PC-9 (cell line): ENCODE data around the gene ZFPL1. TPM values are rescaled to one million over a fixed set of nuclear protein-coding genes. Genes with fewer than 3 reads are reported as not detected.
A peak's percentile ranks its signal among the peaks of the same experiment; 100 is the strongest.
"Not testable (repeated sequence)": the region's sequence is repeated elsewhere in the genome, so short reads cannot be mapped to it uniquely, and the experiment has no call there.

Experiments used
- BruUV-seq: library from RNA; stranded (reverse); fragments of 400-500 nt; replicated peaks from 2 replicates; lab custom pipeline; 2021; lab: Mats Ljungman, UMichigan
- CTCF ChIA-PET: fragments of 300-600 bp; sonication (Branson Sonifier 250); formaldehyde crosslinking; loops from one replicate; lab custom pipeline; 2022; ENCODE audit warnings: antibody characterized with exemption; lab: Charles Lee
- POLR2A ChIA-PET: fragments of 300-600 bp; sonication (Branson Sonifier 250); formaldehyde crosslinking; loops from one replicate; lab custom pipeline; 2022; ENCODE audit warnings: antibody characterized with exemption; ENCODE audit not compliant: unreplicated experiment; lab: Charles Lee
- DNase-seq, 2 experiments: peaks; one replicate each; pipeline versions ENCODE4 v3.0.0 to v3.0.0-alpha.2; 2015 to 2022; ENCODE audit warnings: mixed read lengths in 1 of 2
- H2AFZ ChIP-seq: fragments of 200-600 bp; sonication (generic); 2 replicates; pipeline ENCODE4 v1.8.1; 2017; ENCODE audit warnings: antibody characterized with exemption
- H3F3A ChIP-seq: fragments of 200-600 bp; sonication (generic); 2 replicates; pipeline ENCODE4 v1.8.1; 2017; ENCODE audit warnings: antibody characterized with exemption, mild to moderate bottlenecking, low read depth; ENCODE audit not compliant: insufficient read depth
- H3K27ac ChIP-seq: fragments of 200-600 bp; sonication (generic); 2 replicates; pipeline ENCODE4 v1.6.1; 2016; ENCODE audit warnings: mixed run types
- H3K27me3 ChIP-seq: fragments of 200-600 bp; sonication (generic); 2 replicates; pipeline ENCODE4 v1.6.1; 2016; ENCODE audit warnings: low read depth, mixed run types; ENCODE audit not compliant: insufficient read depth
- H3K36me3 ChIP-seq: fragments of 200-600 bp; sonication (generic); 2 replicates; pipeline ENCODE4 v1.6.1; 2016; ENCODE audit warnings: low read depth, mixed run types
- H3K4me1 ChIP-seq: fragments of 200-600 bp; sonication (generic); replicated peaks from 2 replicates; pipeline ENCODE4 v1.6.1; 2016; ENCODE audit warnings: mixed run types; ENCODE audit not compliant: insufficient read depth
- H3K4me2 ChIP-seq: fragments of 200-600 bp; sonication (generic); 2 replicates; pipeline ENCODE4 v1.6.1; 2017; ENCODE audit warnings: mixed run types
- H3K4me3 ChIP-seq: fragments of 200-600 bp; sonication (generic); 2 replicates; pipeline ENCODE4 v1.6.1; 2016; ENCODE audit warnings: mixed run types
- H3K79me2 ChIP-seq: fragments of 200-600 bp; sonication (generic); 2 replicates; pipeline ENCODE4 v1.6.1; 2017; ENCODE audit warnings: low read depth, mixed run types
- H3K9me2 ChIP-seq: fragments of 200-600 bp; sonication (generic); 2 replicates; pipeline ENCODE4 v1.8.1; 2017; ENCODE audit warnings: mild to moderate bottlenecking; ENCODE audit not compliant: insufficient read depth
- H3K9me3 ChIP-seq: fragments of 200-600 bp; sonication (generic); 2 replicates; pipeline ENCODE4 v1.8.1; 2016; ENCODE audit warnings: low read depth; ENCODE audit not compliant: insufficient read depth
- H4K20me1 ChIP-seq: fragments of 200-600 bp; sonication (generic); 2 replicates; pipeline ENCODE4 v1.8.1; 2017; ENCODE audit not compliant: insufficient read depth
- EZH2 ChIP-seq: fragments of 200-600 bp; sonication (generic); IDR thresholded peaks from 2 replicates; pipeline ENCODE4 v1.8.0; 2017; ENCODE audit warnings: antibody characterized with exemption, low read depth
- intact Hi-C: fragments of 100-400 bp; cut with micrococcal nuclease; formaldehyde crosslinking; loops from one replicate; pipeline ENCODE4 v1.10.0; 2022; ENCODE audit not compliant: unreplicated experiment
- total RNA-seq: library from RNA; stranded (reverse); gene quantifications from 2 replicates; pipeline ENCODE4 v1.2.3, GENCODE V29; 2021
- TF ChIP-seq, protein P1 (sequence below): fragments of 200-600 bp; sonication (generic); conservative IDR thresholded peaks from 2 replicates; pipeline ENCODE4 v1.6.1; 2017; ENCODE audit warnings: mixed run types, antibody characterized with exemption, mild to moderate bottlenecking, moderate library complexity

Gene ZFPL1
- total RNA-seq, 1 experiment from 2014 or later, result 68.2 TPM

DNA sequence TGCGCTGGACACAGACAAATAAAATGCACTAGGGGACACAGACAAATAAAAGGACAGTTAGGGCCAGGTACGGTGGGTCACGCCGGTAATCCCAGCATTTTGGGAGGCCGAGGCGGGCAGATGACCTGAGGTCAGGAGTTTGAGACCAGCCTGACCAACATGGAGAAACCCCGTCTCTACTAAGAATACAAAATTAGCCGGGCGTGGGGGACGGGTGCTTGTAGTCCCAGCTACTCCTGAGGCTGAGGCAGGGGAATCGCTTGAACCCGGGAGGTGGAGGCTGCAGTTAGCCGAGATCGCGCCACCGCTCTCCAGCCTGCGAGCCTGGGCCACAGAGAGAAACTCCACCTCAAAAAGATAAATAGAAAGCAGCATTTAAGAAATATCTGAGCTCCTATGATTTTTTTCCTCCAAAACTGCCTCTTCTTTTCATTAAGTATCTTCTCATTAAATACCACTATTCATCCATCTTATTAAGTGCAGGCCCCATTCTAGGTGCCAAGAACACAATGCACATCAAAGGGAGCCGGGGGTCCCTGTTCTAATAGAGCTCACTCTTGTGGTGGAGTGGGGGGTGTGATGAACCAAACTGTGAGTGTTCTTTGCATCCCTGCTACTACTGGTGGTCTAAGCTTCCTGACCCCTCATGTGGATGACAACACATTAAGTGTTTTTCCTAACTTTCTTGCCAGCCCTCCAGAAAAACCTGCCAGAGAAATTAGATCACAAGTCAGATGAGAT lies 34.2 kb downstream of the ZFPL1 start:
- Histone ChIP-seq H3K9me2 (no peaks in the 10 kb centered on the region), H4K20me1 (peaks cover 10% of the 10 kb centered on the region; the same call in 1 of the 2 replicates), H3K36me3 (peaks cover 17% of the 10 kb centered on the region), H3K4me1 (peaks cover 37% of the 10 kb centered on the region), H3K4me2 (no peak overlapping the region), H3K4me3 (no peak overlapping the region), H3F3A (peaks cover 77% of the 10 kb centered on the region), H3K79me2 (peaks cover 66% of the 10 kb centered on the region), H3K9me3 (no peaks in the 10 kb centered on the region), H3K27ac (no peak overlapping the region), H3K27me3 (no peaks in the 10 kb centered on the region), H2AFZ (no peak overlapping the region)
- no peak for TF ChIP-seq EZH2
- TF ChIP-seq, protein P1, sequence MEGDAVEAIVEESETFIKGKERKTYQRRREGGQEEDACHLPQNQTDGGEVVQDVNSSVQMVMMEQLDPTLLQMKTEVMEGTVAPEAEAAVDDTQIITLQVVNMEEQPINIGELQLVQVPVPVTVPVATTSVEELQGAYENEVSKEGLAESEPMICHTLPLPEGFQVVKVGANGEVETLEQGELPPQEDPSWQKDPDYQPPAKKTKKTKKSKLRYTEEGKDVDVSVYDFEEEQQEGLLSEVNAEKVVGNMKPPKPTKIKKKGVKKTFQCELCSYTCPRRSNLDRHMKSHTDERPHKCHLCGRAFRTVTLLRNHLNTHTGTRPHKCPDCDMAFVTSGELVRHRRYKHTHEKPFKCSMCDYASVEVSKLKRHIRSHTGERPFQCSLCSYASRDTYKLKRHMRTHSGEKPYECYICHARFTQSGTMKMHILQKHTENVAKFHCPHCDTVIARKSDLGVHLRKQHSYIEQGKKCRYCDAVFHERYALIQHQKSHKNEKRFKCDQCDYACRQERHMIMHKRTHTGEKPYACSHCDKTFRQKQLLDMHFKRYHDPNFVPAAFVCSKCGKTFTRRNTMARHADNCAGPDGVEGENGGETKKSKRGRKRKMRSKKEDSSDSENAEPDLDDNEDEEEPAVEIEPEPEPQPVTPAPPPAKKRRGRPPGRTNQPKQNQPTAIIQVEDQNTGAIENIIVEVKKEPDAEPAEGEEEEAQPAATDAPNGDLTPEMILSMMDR, result peak; percentile 65
- DNase-seq, result no peak
- no TSS peak for BruUV-seq
- ChIA-PET POLR2A (interaction anchor here (0.5 to 0.6 kb wide), 2 partner anchors 82 to 200 kb away, joined by 3 to 4 read pairs; no protein-coding TSS in a partner anchor), CTCF (interaction anchor here (0.6 kb wide), 2 partner anchors 144 to 662 kb away, joined by 4 to 13 read pairs; no protein-coding TSS in a partner anchor)
- intact Hi-C loops, result loop anchor here (5.0 kb wide), 1 partner anchor 341 kb away; the partner anchor contains the start of gene SF1

DNA sequence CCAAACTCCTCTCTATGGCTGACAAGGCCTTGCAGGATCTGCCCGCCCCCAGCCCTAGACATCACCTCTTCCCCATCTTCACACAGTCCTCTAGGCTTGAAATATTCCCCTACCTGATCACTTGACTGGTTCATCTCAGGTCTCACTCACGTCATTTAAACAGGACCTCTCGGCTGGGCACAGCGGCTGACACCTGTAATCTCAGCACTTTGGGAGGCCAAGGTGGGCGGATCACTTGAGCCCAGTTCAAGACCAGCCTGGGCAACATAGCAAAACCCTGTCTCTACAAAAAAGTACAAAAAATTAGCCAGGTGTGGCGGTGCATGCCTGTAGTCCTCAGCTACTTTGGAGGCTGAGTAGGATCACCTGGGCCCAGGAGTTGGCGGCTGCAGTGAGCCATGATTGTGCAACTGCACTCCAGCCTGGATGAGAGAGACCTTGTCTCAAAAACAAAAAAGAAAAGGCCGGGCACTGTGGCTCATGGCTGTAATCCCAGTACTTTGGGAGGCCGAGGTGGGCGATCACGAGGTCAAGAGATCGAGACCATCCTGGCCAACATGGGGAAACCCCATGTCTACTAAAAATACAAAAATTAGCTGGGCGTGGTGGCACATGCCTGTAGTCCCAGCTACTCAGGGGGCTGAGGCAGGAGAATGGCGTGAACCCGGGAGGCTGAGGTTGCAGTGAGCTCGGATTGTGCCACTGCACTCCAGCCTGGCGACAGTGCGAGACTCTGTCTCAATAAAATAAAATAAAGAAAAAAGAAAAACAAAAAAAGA lies 35.1 kb downstream of the ZFPL1 start:
- BruUV-seq, H3K9me2 ChIP-seq, H3K27me3 ChIP-seq, H3K4me2 ChIP-seq, H3K9me3 ChIP-seq, DNase-seq, H3K4me3 ChIP-seq, H2AFZ ChIP-seq: not testable (repeated sequence)
- ChIA-PET CTCF (interaction anchor here (0.6 kb wide), 1 partner anchor 661 kb away, joined by 4 read pairs; no protein-coding TSS in a partner anchor), POLR2A (interaction anchor here (0.7 kb wide), 1 partner anchor 9 kb away, joined by 3 read pairs; no protein-coding TSS in a partner anchor)
- intact Hi-C loops, result loop anchor here (5.0 kb wide), 1 partner anchor 342 kb away; the partner anchor contains the start of gene SF1
- Histone ChIP-seq H3K27ac (peak overlapping the region; percentile 6; the same call in 1 of the 2 replicates), H3K79me2 (peaks cover 71% of the 10 kb centered on the region), H3F3A (peaks cover 73% of the 10 kb centered on the region), H3K36me3 (peaks cover 18% of the 10 kb centered on the region), H3K4me1 (peaks cover 39% of the 10 kb centered on the region), H4K20me1 (peaks cover 10% of the 10 kb centered on the region; the same call in 1 of the 2 replicates)

DNA sequence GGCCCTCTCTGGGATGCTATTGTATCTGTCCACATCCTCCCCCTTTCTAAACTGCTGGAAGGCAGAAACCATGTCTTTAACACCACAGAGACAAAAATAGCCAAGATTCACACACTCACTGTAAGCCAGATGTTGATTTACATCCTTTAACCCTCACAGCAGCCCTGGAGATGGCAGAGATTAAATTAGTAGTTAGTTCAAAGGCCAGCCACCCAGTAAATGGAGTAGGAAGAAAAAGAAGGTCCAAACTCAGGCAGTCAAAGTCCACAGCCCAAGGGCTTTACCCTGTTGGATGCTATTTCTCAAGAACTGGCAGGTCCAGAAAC lies 35.6 kb downstream of the ZFPL1 start:
- no peaks in the 10 kb centered on the region for H3K27me3 ChIP-seq
- TF ChIP-seq EZH2, result no peak
- TF ChIP-seq, protein P1, result no peak
- H4K20me1 ChIP-seq, result peaks cover 10% of the 10 kb centered on the region; the same call in 1 of the 2 replicates
- peaks cover 24% of the 10 kb centered on the region for H3K36me3 ChIP-seq
- H3K9me3 ChIP-seq, result no peaks in the 10 kb centered on the region
- H3K4me2 ChIP-seq, result no peak overlapping the region
- DNase-seq, result no peak
- H3K79me2 ChIP-seq, result peaks cover 75% of the 10 kb centered on the region
- peak overlapping the region; percentile 6; the same call in 1 of the 2 replicates for H3K27ac ChIP-seq
- peaks cover 43% of the 10 kb centered on the region for H3K4me1 ChIP-seq
- H3K4me3 ChIP-seq, result no peak overlapping the region
- H3K9me2 ChIP-seq, result no peaks in the 10 kb centered on the region
- intact Hi-C loops, result loop anchor here (5.0 kb wide), 1 partner anchor 342 kb away; the partner anchor contains the start of gene SF1
- ChIA-PET POLR2A (interaction anchor here (0.7 kb wide), 1 partner anchor 9 kb away, joined by 3 read pairs; no protein-coding TSS in a partner anchor), CTCF (no interaction called here)
- H2AFZ ChIP-seq, result no peak overlapping the region
- peaks cover 73% of the 10 kb centered on the region for H3F3A ChIP-seq
- no TSS peak for BruUV-seq
